ENCODE measurements around the gene SMTNL2. TPM values are rescaled to one million over a fixed set of nuclear protein-coding genes. Genes with fewer than 3 reads are reported as not detected.

Gene SMTNL2
- total RNA-seq, 4 donors from 2014 or later, result 5.7 to 12.0 (median 6.8) TPM; not detected in 1

DNA sequence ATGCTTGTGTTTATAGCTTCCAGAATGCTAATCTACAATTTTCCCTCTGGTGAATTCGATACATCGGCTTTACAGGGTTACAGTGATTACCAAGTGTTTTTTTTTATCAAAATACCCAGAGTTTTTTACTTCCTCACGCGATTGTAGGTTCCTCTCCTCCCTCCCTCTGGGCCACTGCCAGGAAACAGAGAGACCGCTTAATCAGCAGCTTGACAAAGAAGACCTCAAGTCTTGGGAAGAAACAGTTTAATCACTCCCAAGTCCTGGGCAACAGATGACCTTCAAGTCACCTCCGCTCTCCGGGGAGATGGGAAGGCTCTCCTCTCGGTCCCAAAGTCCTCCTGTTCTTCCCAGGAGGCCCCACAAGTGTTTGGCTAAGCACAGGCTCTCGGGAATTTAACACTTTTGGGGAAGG is 23.5 kb downstream of the SMTNL2 start:
- no peaks in the 10 kb centered on the region for H3K9me3 ChIP-seq
- H3K27me3 ChIP-seq, result no peaks in the 10 kb centered on the region
- TF ChIP-seq, protein P1, sequence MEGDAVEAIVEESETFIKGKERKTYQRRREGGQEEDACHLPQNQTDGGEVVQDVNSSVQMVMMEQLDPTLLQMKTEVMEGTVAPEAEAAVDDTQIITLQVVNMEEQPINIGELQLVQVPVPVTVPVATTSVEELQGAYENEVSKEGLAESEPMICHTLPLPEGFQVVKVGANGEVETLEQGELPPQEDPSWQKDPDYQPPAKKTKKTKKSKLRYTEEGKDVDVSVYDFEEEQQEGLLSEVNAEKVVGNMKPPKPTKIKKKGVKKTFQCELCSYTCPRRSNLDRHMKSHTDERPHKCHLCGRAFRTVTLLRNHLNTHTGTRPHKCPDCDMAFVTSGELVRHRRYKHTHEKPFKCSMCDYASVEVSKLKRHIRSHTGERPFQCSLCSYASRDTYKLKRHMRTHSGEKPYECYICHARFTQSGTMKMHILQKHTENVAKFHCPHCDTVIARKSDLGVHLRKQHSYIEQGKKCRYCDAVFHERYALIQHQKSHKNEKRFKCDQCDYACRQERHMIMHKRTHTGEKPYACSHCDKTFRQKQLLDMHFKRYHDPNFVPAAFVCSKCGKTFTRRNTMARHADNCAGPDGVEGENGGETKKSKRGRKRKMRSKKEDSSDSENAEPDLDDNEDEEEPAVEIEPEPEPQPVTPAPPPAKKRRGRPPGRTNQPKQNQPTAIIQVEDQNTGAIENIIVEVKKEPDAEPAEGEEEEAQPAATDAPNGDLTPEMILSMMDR (IDR thresholded peaks at IDR 0.05), result no peak
- TF ChIP-seq POLR2A (IDR thresholded peaks at IDR 0.05), result no peak
- intact Hi-C loops (cut with DNase I; ENCODE audit: low total_unique reads), result no loop called here
- H3K27ac ChIP-seq, result peak overlapping the region; percentile 47 to 77
- H3K36me3 ChIP-seq, result no peaks in the 10 kb centered on the region
- no peak overlapping the region for H3K4me3 ChIP-seq
- DNase-seq, result peak; percentile 70 to 73
- H3K4me1 ChIP-seq, result peaks cover 0 to 10% of the 10 kb centered on the region in 2 donors

DNA sequence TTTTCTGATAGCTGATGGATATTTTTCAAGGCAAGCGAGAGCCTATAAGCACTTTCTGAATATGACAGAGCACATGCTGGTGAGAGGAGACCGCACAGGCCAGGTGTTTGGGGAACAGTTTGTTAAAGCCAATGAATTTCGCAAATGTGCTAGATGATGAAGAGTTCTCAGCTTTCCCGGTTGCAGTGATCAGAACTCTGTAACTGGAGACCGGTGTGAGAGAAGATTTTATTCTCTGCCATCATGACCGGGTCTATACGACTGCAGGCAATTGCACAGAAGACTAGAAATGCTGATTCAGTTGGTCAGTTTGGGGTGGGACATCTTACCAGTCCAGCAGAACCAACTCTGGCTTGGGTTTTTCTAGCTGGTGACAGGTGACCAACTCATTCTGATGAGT is 25.4 kb downstream of the SMTNL2 start:
- H3K9me3 ChIP-seq, result no peaks in the 10 kb centered on the region
- intact Hi-C loops (cut with DNase I; ENCODE audit: low total_unique reads), result no loop called here
- no peaks in the 10 kb centered on the region for H3K27me3 ChIP-seq
- no peak overlapping the region for H3K4me3 ChIP-seq
- DNase-seq, result no peak
- H3K36me3 ChIP-seq, result no peaks in the 10 kb centered on the region
- no peak overlapping the region for H3K27ac ChIP-seq
- peaks cover 0 to 10% of the 10 kb centered on the region in 2 donors for H3K4me1 ChIP-seq
- no peak for TF ChIP-seq POLR2A (IDR thresholded peaks at IDR 0.05)
- TF ChIP-seq, protein P1 (IDR thresholded peaks at IDR 0.05), result no peak

DNA sequence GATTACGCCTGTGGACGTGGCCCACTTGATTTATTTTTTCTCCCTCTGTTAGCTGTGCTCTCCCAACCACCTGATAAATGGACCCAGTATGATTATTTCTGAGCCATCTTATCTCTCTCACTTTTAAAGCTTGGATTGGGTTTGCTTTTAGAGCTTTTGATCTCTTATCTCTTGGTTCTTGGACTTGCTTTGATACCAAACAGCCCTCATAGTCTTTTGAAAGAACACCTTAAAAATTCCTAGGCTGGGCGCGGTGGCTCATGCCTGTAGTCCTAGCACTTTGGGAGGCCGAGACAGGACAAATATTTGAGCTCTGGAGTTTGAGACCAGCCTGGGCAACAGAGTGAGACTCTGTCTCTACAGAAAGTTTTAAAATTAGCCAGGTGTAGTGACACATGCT is 25.8 kb downstream of the SMTNL2 start:
- no peaks in the 10 kb centered on the region for H3K27me3 ChIP-seq

DNA sequence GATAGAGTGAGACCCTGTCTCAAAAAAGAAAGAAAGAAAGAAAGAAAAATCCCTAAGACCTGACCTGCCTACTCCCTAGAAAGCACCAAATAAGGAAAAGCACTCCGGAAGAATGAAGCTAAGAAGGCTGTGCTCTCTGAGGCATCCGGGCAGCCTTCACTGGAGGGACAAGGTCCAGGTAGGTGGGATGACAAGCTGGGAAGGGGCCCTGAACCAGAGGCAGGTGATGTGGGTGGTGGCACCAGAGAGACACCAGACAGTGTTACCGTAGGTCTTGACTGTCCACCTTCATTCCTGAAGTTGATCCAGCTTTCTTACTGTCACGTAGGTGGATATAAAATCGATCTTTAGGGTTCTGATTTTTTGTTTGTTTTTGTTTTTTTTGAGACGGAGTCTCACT is 26.3 kb downstream of the SMTNL2 start:
- no peak overlapping the region for H3K27ac ChIP-seq

More for the DNA sequence above, 25.8 kb downstream of the SMTNL2 start:
- TF ChIP-seq, protein P1 (IDR thresholded peaks at IDR 0.05), result no peak
- no peak for TF ChIP-seq POLR2A (IDR thresholded peaks at IDR 0.05)
- H3K4me1 ChIP-seq, result peaks cover 0 to 10% of the 10 kb centered on the region in 2 donors
- no peak overlapping the region for H3K27ac ChIP-seq
- H3K36me3 ChIP-seq, result no peaks in the 10 kb centered on the region
- no peak for DNase-seq
- no peaks in the 10 kb centered on the region for H3K9me3 ChIP-seq
- intact Hi-C loops (cut with DNase I; ENCODE audit: low total_unique reads), result no loop called here
- no peak overlapping the region for H3K4me3 ChIP-seq

DNA sequence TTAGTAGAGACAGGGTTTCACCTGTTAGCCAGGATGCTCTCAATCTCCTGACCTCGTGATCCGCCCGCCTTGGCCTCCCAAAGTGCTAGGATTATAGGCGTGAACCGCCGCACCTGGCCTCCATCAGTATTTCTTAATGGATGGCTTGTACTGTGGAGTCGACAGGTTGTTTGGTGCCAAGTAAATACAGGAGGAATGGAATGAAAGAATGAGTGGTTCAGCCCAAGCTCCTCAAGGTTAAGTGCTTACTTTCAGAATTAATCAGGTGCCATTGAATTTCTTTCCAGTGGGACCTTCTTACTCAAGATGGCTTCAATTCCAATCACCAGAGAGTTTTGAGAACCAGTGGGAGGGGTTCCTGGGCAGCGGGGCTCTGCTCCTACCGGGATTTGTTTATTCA is 32.1 kb downstream of the SMTNL2 start:
- DNase-seq, result no peak
- Histone ChIP-seq H3K4me1 (no peaks in the 10 kb centered on the region), H3K9me3 (no peaks in the 10 kb centered on the region), H3K27me3 (no peaks in the 10 kb centered on the region), H3K36me3 (no peaks in the 10 kb centered on the region), H3K4me3 (no peak overlapping the region), H3K27ac (no peak overlapping the region)
- TF ChIP-seq, protein P1 (IDR thresholded peaks at IDR 0.05), result no peak
- no peak for TF ChIP-seq POLR2A (IDR thresholded peaks at IDR 0.05)
- intact Hi-C loops (cut with DNase I; ENCODE audit: low total_unique reads), result no loop called here

More for the DNA sequence above, 26.3 kb downstream of the SMTNL2 start:
- intact Hi-C loops (cut with DNase I; ENCODE audit: low total_unique reads), result no loop called here
- Histone ChIP-seq H3K4me1 (peaks cover 0 to 10% of the 10 kb centered on the region in 2 donors), H3K9me3 (no peaks in the 10 kb centered on the region), H3K36me3 (no peaks in the 10 kb centered on the region), H3K4me3 (no peak overlapping the region), H3K27me3 (no peaks in the 10 kb centered on the region)
- DNase-seq, result no peak
- TF ChIP-seq, protein P1 (IDR thresholded peaks at IDR 0.05), result no peak
- no peak for TF ChIP-seq POLR2A (IDR thresholded peaks at IDR 0.05)
